Measurements from ENCODE around the gene ASB16.

GRCh38 chr17:44207319-44207718 is 36.8 kb downstream of the ASB16 start:
- TF ChIP-seq CTCF (IDR thresholded peaks at IDR 0.05) = no peak
- no peak for TF ChIP-seq POLR2A (IDR thresholded peaks at IDR 0.05)
